ENCODE measurements around the gene OR2A2. TPM values are rescaled to one million over a fixed set of nuclear protein-coding genes. Genes with fewer than 3 reads are reported as not detected.

The OR2A2 gene
- total RNA-seq, 1 donor from 2014 or later = not detected

- Mint-ChIP-seq H3K4me3 (no peak overlapping the region), H3K27ac (no peak overlapping the region), H3K4me1 (no peaks in the 10 kb centered on the region), H3K36me3 (no peaks in the 10 kb centered on the region), H3K9me3 (no peaks in the 10 kb centered on the region), H3K27me3 (ENCODE audit: insufficient read depth, low read depth) (no peaks in the 10 kb centered on the region)
- Histone ChIP-seq H3K27ac (no peak overlapping the region), H4K20me1 (ENCODE audit: low read depth) (no peaks in the 10 kb centered on the region), H3K27me3 (no peaks in the 10 kb centered on the region), H3K4me1 (no peaks in the 10 kb centered on the region), H3K9me3 (ENCODE audit: low read depth) (no peaks in the 10 kb centered on the region), H3F3A (ENCODE audit: low read depth) (no peaks in the 10 kb centered on the region), H3K79me2 (ENCODE audit: low read depth) (no peaks in the 10 kb centered on the region), H3K36me3 (no peaks in the 10 kb centered on the region), H2AFZ (replicated peaks) (no peak overlapping the region), H3K9ac (no peak overlapping the region), H3K4me2 (no peak overlapping the region), H3K4me3 (no peak overlapping the region)
- no peak for DNase-seq (ENCODE audit: low spot score)
- TF ChIP-seq CTCF (IDR thresholded peaks at IDR 0.05) (no peak), EZH2phosphoT487 (IDR thresholded peaks at IDR 0.05) (no peak), EZH2 (IDR thresholded peaks at IDR 0.05) (no peak)
Measured at GRCh38 chr7:144142187-144142586, 32.8 kb downstream of the OR2A2 start.

GRCh38 chr7:144144426-144144825 is 35.0 kb downstream of the OR2A2 start:
- H3K4me1 ChIP-seq = no peaks in the 10 kb centered on the region
- no peaks in the 10 kb centered on the region for H3K36me3 Mint-ChIP-seq
- no peaks in the 10 kb centered on the region for H3K36me3 ChIP-seq
- H3K27ac Mint-ChIP-seq = no peak overlapping the region
- H3K4me2 ChIP-seq = no peak overlapping the region
- H3K4me3 Mint-ChIP-seq = no peak overlapping the region
- no peak for DNase-seq (ENCODE audit: low spot score)
- H3F3A ChIP-seq (ENCODE audit: low read depth) = no peaks in the 10 kb centered on the region
- no peaks in the 10 kb centered on the region for H3K27me3 Mint-ChIP-seq (ENCODE audit: insufficient read depth, low read depth)
- no peaks in the 10 kb centered on the region for H3K79me2 ChIP-seq (ENCODE audit: low read depth)
- H4K20me1 ChIP-seq (ENCODE audit: low read depth) = no peaks in the 10 kb centered on the region
- H3K27me3 ChIP-seq = no peaks in the 10 kb centered on the region
- peaks cover 6% of the 10 kb centered on the region for H3K9me3 Mint-ChIP-seq
- H3K9me3 ChIP-seq (ENCODE audit: low read depth) = peaks cover 6% of the 10 kb centered on the region
- H2AFZ ChIP-seq (replicated peaks) = no peak overlapping the region
- no peak overlapping the region for H3K4me3 ChIP-seq
- H3K27ac ChIP-seq = no peak overlapping the region
- no peak overlapping the region for H3K9ac ChIP-seq
- no peak for TF ChIP-seq EZH2 (IDR thresholded peaks at IDR 0.05)
- no peak for TF ChIP-seq CTCF (IDR thresholded peaks at IDR 0.05)
- TF ChIP-seq EZH2phosphoT487 (IDR thresholded peaks at IDR 0.05) = no peak
- no peaks in the 10 kb centered on the region for H3K4me1 Mint-ChIP-seq

- Mint-ChIP-seq H3K4me3 (no peak overlapping the region), H3K4me1 (no peaks in the 10 kb centered on the region), H3K9me3 (peaks cover 9% of the 10 kb centered on the region), H3K27me3 (ENCODE audit: insufficient read depth, low read depth) (no peaks in the 10 kb centered on the region), H3K36me3 (no peaks in the 10 kb centered on the region), H3K27ac (no peak overlapping the region)
- no peaks in the 10 kb centered on the region for H4K20me1 ChIP-seq (ENCODE audit: low read depth)
- DNase-seq (ENCODE audit: low spot score) = no peak
- no peak overlapping the region for H2AFZ ChIP-seq (replicated peaks)
- H3K27me3 ChIP-seq = no peaks in the 10 kb centered on the region
- no peak overlapping the region for H3K9ac ChIP-seq
- H3K4me3 ChIP-seq = no peak overlapping the region
- no peaks in the 10 kb centered on the region for H3K36me3 ChIP-seq
- H3K27ac ChIP-seq = no peak overlapping the region
- no peak for TF ChIP-seq CTCF (IDR thresholded peaks at IDR 0.05)
- no peak for TF ChIP-seq EZH2phosphoT487 (IDR thresholded peaks at IDR 0.05)
- TF ChIP-seq EZH2 (IDR thresholded peaks at IDR 0.05) = no peak
- no peak overlapping the region for H3K4me2 ChIP-seq
- H3K4me1 ChIP-seq = no peaks in the 10 kb centered on the region
- H3K9me3 ChIP-seq (ENCODE audit: low read depth) = peaks cover 12% of the 10 kb centered on the region
- H3K79me2 ChIP-seq (ENCODE audit: low read depth) = no peaks in the 10 kb centered on the region
- H3F3A ChIP-seq (ENCODE audit: low read depth) = no peaks in the 10 kb centered on the region
Measured at GRCh38 chr7:144148224-144148827, 38.9 kb downstream of the OR2A2 start.
